Left ventricle myocardium inferior (tissue), 1 donor: ENCODE data around the gene NXPH4. TPM values are rescaled to one million over a fixed set of nuclear protein-coding genes. Genes with fewer than 3 reads are reported as not detected.

Experiments used
- DNase-seq: peaks from one replicate; pipeline ENCODE4 v3.0.0-alpha.2; 2020
- H3K27ac ChIP-seq: fragments of 200-600 bp; replicated peaks from 2 replicates; pipeline ENCODE4 v1.8.0; 2021
- H3K27me3 ChIP-seq: fragments of 200-600 bp; 2 replicates; pipeline ENCODE4 v1.8.0; 2021; ENCODE audit warnings: low read depth
- H3K36me3 ChIP-seq: fragments of 200-600 bp; 2 replicates; pipeline ENCODE4 v1.8.0; 2021
- H3K4me1 ChIP-seq: fragments of 200-600 bp; 2 replicates; pipeline ENCODE4 v1.8.0; 2021
- H3K4me3 ChIP-seq: fragments of 200-600 bp; 2 replicates; pipeline ENCODE4 v1.8.0; 2021; ENCODE audit warnings: mild to moderate bottlenecking, moderate library complexity
- H3K9me3 ChIP-seq: fragments of 200-600 bp; replicated peaks from 2 replicates; pipeline ENCODE4 v1.8.0; 2021
- CTCF ChIP-seq: fragments of 200-600 bp; IDR thresholded peaks from 2 replicates; pipeline ENCODE4 v1.8.0; 2021; ENCODE audit warnings: antibody characterized with exemption, mild to moderate bottlenecking, borderline replicate concordance
- intact Hi-C: fragments of 100-400 bp; cut with micrococcal nuclease; formaldehyde crosslinking; loops from one replicate; pipeline ENCODE4 v1.11.0; 2022
- total RNA-seq: library from RNA; stranded (reverse); fragmentation: NEBNext Ultra II Directional; extraction: Animal tissue kit (Norgen Biotek cat#: 25700); gene quantifications from one replicate; pipeline ENCODE4 v1.2.1, GENCODE V29; 2021
- donor health status: DM: no; HTN: yes; CAD: no; lungs with severe emphysema.

NXPH4 gene
- total RNA-seq, 1 donor from 2014 or later = 0.44 TPM

DNA sequence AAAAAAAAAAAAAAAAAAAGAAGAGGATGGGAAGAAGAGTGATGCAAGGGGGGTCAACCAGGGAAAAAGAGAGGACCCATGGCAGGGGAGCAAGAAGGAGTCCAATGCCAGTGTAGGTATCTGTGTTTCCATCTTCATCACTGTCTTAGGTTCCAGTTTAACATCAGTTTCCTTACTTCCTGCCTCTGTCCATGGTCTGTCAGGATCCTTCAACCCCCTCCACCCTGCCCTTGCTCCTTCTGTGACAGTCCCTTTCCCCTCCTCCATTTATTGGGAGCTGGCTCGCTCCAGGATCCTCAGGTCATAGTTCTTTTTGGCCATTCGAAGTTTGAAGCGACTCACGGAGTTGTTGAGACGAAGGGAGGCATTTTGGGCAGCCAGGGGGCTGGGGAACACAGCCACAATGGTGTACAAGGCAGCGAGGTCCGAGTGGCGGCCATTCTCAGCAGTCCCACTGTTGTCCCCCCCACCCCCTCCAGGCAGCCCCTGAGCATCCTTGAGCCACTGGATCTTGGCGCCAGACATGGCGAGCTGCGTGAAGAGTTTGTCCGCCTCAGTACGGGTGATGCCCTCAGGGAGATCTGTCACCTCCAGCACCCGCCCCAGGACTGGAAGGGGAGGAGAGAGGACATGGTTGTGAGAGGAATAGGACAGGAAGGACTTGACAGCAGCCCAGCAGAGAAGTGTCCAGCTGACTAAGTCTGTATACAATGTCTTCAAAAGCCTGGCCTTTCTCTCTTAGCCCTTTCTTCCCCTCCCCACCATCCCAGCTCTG lies 38.1 kb downstream of the NXPH4 start:
- intact Hi-C loops = no loop called here
- Histone ChIP-seq H3K4me3 (no peak overlapping the region), H3K36me3 (peaks cover 46% of the 10 kb centered on the region), H3K4me1 (peaks cover 18% of the 10 kb centered on the region), H3K27ac (no peak overlapping the region), H3K27me3 (no peaks in the 10 kb centered on the region), H3K9me3 (no peaks in the 10 kb centered on the region)
- no peak for DNase-seq
- TF ChIP-seq CTCF = no peak

DNA sequence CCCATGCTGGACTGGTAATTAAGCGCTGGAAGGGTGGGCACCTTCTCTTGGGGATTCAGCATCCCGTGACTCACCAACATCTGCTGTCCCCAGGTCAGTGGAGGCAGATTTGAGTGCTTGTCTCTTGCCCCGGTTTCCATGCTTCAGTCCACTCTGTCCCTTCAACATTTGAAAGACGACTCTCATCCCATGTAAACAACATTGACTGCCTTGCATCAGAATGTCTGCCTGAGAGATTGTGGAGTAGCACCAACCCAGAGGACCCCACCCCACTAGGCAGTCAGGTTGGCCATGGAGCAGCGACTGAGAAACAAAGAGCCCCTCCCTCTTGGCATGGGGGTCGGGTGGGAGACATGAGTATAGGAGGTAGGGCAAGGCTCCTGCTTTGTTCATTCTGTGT lies 39.3 kb downstream of the NXPH4 start:
- Histone ChIP-seq H3K9me3 (no peaks in the 10 kb centered on the region), H3K27me3 (no peaks in the 10 kb centered on the region), H3K36me3 (peaks cover 46% of the 10 kb centered on the region), H3K27ac (no peak overlapping the region), H3K4me1 (peaks cover 31% of the 10 kb centered on the region), H3K4me3 (no peak overlapping the region)
- no peak for DNase-seq
- intact Hi-C loops = no loop called here
- no peak for TF ChIP-seq CTCF

DNA sequence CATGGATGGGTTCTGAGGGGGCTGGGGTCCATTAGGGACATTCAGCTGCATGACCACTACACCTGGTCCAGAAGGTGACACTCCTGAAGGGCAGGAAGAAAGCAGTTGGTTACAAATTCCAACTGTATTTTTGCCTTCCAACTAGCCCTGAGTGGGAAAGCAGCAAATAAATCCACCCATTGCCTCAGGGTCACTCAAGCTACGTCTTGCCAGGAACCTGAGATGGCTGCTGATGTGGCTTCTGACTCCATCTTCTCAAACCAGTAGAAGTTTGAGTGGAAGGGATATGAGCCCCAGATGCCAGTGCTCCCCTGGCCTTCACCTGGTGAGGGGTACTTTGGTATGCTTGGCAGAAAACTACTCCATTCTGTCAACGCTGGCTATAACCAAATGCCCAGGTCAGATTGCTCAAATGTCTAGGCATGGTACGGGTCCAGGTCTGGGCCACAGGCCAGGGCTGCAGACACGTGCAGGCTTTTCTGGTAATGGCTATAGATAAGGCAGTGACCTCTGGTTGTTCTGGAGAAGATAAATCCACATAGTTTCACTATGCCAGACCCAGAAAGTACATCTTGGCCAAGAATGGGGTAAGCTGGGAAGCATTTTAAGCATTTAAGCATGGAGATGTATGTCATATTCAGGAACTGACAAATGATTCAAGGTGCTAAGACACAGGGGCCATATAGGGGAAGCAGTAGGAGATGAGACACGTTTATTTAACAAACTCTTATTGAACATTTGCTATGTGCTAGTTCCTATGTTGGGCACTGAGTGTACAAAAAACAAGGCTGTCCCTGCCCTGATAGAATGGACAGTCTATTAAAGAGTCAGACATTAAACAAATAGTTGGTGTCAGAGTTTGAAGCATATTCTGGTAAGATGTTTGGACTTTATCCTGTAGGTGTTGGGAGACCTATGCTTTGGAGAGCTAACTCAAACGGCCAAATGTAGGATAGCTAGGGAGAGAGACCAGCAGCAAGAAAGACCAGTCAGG lies 42.7 kb downstream of the NXPH4 start:
- intact Hi-C loops = no loop called here
- Histone ChIP-seq H3K36me3 (peaks cover 46% of the 10 kb centered on the region), H3K4me3 (no peak overlapping the region), H3K27ac (peak overlapping the region; percentile 85), H3K9me3 (no peaks in the 10 kb centered on the region), H3K27me3 (no peaks in the 10 kb centered on the region), H3K4me1 (peaks cover 63% of the 10 kb centered on the region)
- DNase-seq = peak; percentile 78
- TF ChIP-seq CTCF = no peak

DNA sequence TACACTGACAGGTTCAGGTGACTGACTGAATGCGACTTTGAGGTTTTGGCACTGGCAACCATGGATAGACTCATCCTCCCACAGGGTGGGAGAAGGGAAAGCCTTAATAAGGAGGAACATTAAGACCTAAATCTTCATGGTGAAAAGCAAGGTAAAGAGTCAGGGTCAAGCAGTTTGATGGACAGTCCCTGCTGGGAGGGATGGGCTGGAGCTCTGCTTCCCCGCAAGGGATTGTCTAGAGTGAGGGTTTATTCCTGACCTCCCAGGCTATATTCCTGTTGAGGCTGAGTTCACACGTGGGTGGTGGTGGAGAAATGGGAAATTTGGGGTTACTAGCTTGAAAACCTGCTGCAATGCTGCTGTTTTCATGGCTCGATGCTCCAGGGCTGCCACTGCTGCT lies 43.8 kb downstream of the NXPH4 start:
- H3K9me3 ChIP-seq = no peaks in the 10 kb centered on the region
- peaks cover 73% of the 10 kb centered on the region for H3K4me1 ChIP-seq
- TF ChIP-seq CTCF = no peak
- peak overlapping the region; percentile 85 for H3K27ac ChIP-seq
- peaks cover 37% of the 10 kb centered on the region for H3K36me3 ChIP-seq
- DNase-seq = no peak
- intact Hi-C loops = no loop called here
- H3K27me3 ChIP-seq = no peaks in the 10 kb centered on the region
- H3K4me3 ChIP-seq = no peak overlapping the region

- peaks cover 73% of the 10 kb centered on the region for H3K4me1 ChIP-seq
- H3K27ac ChIP-seq = peak overlapping the region; percentile 85
- no peak overlapping the region for H3K4me3 ChIP-seq
- peaks cover 37% of the 10 kb centered on the region for H3K36me3 ChIP-seq
- TF ChIP-seq CTCF = no peak
- no peak for DNase-seq
- H3K9me3 ChIP-seq = no peaks in the 10 kb centered on the region
- intact Hi-C loops = no loop called here
- no peaks in the 10 kb centered on the region for H3K27me3 ChIP-seq
Measured at GRCh38 chr12:57261428-57261865, 44.9 kb downstream of the NXPH4 start.
